22Rv1 (cell line): Measurements from ENCODE around the gene CEP126.

Experiments used
- ZFX ChIP-seq: fragments of 450-650 bp; IDR thresholded peaks from 2 replicates; pipeline ENCODE4 v1.6.1; 2017; ENCODE audit warnings: antibody characterized with exemption, borderline replicate concordance
- TF ChIP-seq, protein P1 (sequence below): fragments of 450-650 bp; IDR thresholded peaks from 2 replicates; pipeline ENCODE4 v1.5.1; 2017; ENCODE audit warnings: mild to moderate bottlenecking

DNA sequence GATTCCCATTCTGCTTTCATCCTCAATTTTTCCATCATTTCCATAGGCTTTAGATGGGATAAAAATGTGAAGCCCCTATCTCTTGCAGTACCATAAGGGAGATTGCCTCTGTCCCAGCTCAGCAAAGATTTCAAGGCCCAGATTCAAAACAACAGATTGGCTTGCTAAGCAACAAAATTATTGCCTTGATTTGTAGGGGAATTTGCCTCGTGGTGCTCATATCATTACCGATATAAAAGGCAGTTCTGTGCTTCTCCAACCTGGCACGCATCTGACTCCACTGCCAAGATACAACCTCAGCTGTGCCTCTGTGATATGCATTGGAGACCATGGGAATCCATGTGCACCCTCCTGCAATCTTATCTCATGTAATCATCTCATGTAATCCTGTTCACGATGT is 25.0 kb upstream of the CEP126 start:
- TF ChIP-seq, protein P1, sequence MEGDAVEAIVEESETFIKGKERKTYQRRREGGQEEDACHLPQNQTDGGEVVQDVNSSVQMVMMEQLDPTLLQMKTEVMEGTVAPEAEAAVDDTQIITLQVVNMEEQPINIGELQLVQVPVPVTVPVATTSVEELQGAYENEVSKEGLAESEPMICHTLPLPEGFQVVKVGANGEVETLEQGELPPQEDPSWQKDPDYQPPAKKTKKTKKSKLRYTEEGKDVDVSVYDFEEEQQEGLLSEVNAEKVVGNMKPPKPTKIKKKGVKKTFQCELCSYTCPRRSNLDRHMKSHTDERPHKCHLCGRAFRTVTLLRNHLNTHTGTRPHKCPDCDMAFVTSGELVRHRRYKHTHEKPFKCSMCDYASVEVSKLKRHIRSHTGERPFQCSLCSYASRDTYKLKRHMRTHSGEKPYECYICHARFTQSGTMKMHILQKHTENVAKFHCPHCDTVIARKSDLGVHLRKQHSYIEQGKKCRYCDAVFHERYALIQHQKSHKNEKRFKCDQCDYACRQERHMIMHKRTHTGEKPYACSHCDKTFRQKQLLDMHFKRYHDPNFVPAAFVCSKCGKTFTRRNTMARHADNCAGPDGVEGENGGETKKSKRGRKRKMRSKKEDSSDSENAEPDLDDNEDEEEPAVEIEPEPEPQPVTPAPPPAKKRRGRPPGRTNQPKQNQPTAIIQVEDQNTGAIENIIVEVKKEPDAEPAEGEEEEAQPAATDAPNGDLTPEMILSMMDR: no peak
- no peak for TF ChIP-seq ZFX
